ENCODE measurements around the gene GLYATL2. TPM values are rescaled to one million over a fixed set of nuclear protein-coding genes. Genes with fewer than 3 reads are reported as not detected.

GLYATL2 gene
- total RNA-seq, 2 donors from 2014 or later, result not detected

DNA sequence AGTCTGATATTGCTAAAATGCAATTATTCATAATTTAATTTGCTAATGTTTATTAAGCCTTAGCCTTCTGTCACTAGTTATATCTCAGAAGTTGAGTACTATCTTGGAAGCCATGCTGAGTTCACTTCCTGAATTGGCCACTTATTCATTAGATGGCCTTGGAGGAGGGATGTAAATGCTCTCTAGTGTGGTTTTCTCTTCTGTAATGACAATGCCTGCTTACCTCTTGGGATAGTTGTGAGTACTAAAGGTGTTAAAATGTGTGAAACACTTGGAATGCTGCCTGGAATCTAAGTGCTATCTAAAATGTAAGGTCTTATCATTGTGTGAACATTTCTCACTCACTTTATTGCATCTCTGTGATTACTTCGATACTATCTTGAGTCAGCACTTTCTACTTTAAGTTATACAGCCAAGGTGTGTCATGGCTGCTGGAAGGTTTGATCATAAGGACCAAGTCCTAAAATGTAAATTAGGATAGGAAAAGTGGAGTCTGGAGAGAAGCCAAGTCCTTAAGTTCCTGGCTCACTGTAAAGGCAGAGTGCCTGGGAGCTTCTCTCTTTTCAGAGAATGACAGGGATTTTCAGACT lies 12.4 kb downstream of the GLYATL2 start:
- no peaks in the 10 kb centered on the region for H3K36me3 Mint-ChIP-seq
- no peak for DNase-seq (ENCODE audit: low spot score)

DNA sequence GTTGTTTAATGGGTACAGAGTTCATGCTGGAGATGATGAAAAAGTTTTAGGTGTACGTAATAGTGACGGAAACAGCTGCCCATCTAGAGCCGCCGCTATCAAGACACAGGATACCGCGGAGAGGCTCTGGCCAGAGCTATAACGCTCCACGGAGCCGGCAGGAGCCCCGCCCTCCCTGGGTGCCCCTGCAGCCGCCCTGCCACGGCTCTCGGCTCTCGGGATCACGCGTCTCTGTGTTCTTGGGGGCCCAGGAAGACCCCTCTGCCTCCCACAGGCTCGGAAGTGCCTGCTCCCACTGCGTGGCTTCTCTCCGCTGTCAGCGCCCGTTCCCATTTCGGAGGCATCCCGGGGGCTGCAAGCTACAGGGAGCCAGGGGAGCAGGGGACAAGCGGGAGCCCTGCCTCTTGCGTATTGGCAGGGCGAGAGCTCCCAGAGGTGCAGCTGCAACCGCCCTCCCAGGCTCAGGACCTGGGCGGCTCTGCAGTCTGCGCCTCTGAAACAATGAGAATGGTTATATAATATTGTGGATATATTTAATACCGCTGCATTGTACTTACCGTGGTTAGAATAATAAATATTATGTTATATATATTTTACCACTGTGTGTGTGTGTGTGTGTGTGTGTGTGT lies 13.7 kb downstream of the GLYATL2 start:
- no peak overlapping the region for H3K4me3 Mint-ChIP-seq
- no peaks in the 10 kb centered on the region for H3K9me3 Mint-ChIP-seq
- no peaks in the 10 kb centered on the region for H3K36me3 Mint-ChIP-seq
- no peak for DNase-seq (ENCODE audit: low spot score)
- no peaks in the 10 kb centered on the region for H3K4me1 Mint-ChIP-seq (ENCODE audit: low read depth in 2 of 2)
- no peak overlapping the region for H3K27ac Mint-ChIP-seq
- no peak for ATAC-seq
- H3K27me3 Mint-ChIP-seq, result no peaks in the 10 kb centered on the region

More for the DNA sequence above, 12.4 kb downstream of the GLYATL2 start:
- H3K4me1 Mint-ChIP-seq (ENCODE audit: low read depth in 2 of 2), result no peaks in the 10 kb centered on the region
- no peaks in the 10 kb centered on the region for H3K27me3 Mint-ChIP-seq
- no peak overlapping the region for H3K4me3 Mint-ChIP-seq
- H3K27ac Mint-ChIP-seq, result no peak overlapping the region
- peaks cover 3% of the 10 kb centered on the region for H3K9me3 Mint-ChIP-seq
- ATAC-seq, result no peak

DNA sequence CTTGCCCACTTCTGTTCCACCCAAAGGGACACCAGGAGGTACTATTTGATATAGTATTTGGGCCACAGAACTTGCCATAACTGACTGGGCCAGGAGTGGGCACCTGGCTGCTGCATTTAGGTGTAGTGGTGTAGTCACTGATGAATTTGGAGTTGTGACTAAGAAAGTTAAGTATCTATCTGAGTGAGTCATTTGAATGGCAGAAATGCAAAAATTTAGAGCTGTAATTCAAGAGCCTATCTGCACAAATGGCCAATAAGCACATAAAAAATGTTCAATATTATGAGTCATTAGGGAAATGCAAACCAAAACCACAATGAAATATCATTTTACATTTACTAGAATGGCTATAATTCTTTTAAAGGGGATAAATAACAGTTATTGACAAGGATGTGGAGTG lies 14.7 kb downstream of the GLYATL2 start:
- no peak overlapping the region for H3K4me3 Mint-ChIP-seq
- H3K4me1 Mint-ChIP-seq (ENCODE audit: low read depth in 2 of 2), result no peaks in the 10 kb centered on the region
- DNase-seq (ENCODE audit: low spot score) (no peak), ATAC-seq (no peak)
- H3K27me3 Mint-ChIP-seq, result no peaks in the 10 kb centered on the region
- peaks cover 4% of the 10 kb centered on the region for H3K9me3 Mint-ChIP-seq
- no peak overlapping the region for H3K27ac Mint-ChIP-seq
- no peaks in the 10 kb centered on the region for H3K36me3 Mint-ChIP-seq

DNA sequence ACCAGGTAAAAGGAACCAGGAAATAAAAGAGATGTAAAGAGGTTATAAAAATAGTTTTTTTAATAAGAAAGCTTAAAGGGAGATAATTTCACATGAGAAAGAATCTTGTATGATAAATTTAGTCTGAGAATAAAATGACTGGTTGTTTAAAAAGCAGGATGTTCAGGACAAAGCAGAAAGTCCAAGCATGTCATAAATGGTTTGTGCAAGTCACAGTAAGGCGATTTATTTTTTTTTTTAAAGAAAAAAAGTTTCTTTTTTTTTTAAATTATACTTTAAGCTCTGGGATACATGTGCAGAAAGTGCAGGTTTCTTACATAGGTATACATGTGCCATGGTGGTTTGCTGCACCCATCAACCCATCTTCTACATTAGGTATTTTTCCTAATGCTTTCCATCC lies 30.8 kb downstream of the GLYATL2 start:
- peaks cover 15% of the 10 kb centered on the region for H3K9me3 Mint-ChIP-seq
- H3K36me3 Mint-ChIP-seq, result peaks cover 14% of the 10 kb centered on the region
- H3K4me1 Mint-ChIP-seq (ENCODE audit: low read depth in 2 of 2), result no peaks in the 10 kb centered on the region
- no peak overlapping the region for H3K4me3 Mint-ChIP-seq
- H3K27me3 Mint-ChIP-seq, result peaks cover 5 to 23% of the 10 kb centered on the region in 2 donors
- H3K27ac Mint-ChIP-seq, result no peak overlapping the region
- ATAC-seq (no peak), DNase-seq (ENCODE audit: low spot score) (no peak)

DNA sequence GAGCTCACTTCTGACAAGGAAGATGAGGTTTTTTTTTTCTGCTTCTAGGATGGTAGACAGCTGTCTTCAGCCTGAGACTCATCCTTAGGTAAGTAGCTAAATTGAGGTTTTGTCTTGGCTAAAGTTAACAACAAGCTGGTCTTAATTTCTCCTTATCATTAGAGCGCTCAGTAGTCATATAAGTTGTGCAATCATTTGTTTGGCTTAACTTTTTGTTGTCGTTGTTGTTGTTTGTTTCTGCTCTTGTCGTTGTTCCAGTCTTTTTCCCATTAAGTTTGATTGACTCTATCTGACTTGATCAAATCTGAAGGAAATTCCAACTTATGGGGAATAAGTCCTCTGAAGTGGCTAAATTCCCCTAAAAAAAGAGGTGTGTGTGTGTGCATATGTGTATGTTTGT lies 33.0 kb downstream of the GLYATL2 start:
- Mint-ChIP-seq H3K4me3 (no peak overlapping the region), H3K27me3 (peaks cover 7 to 13% of the 10 kb centered on the region in 2 donors), H3K9me3 (peaks cover 9% of the 10 kb centered on the region), H3K4me1 (ENCODE audit: low read depth in 2 of 2) (no peaks in the 10 kb centered on the region), H3K36me3 (peaks cover 11% of the 10 kb centered on the region), H3K27ac (no peak overlapping the region)
- DNase-seq (ENCODE audit: low spot score), result no peak
- ATAC-seq, result no peak

DNA sequence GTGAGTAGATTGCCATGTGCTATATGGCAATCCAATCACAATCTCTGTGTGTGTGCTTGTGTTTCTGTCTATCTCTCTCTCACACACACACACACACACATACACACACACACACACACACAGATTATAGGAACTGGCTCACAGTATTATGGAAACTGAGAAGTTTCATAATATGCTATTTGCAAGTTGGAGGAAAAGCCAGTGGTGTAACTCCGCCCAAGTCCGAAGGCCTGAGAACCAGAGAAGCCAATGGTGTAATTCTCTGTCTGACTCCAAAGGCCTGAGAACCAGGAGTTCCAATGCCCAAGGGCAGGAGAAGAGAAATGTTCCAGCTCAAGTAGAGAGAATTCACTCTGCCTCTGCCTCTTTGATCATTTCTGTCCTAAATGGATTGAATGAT lies 37.2 kb downstream of the GLYATL2 start:
- Mint-ChIP-seq H3K27ac (no peak overlapping the region), H3K9me3 (peaks cover 4% of the 10 kb centered on the region), H3K27me3 (peaks cover 6 to 13% of the 10 kb centered on the region in 2 donors), H3K36me3 (peaks cover 6% of the 10 kb centered on the region), H3K4me3 (no peak overlapping the region), H3K4me1 (ENCODE audit: low read depth in 2 of 2) (no peaks in the 10 kb centered on the region)
- no peak for ATAC-seq
- DNase-seq (ENCODE audit: low spot score), result no peak

DNA sequence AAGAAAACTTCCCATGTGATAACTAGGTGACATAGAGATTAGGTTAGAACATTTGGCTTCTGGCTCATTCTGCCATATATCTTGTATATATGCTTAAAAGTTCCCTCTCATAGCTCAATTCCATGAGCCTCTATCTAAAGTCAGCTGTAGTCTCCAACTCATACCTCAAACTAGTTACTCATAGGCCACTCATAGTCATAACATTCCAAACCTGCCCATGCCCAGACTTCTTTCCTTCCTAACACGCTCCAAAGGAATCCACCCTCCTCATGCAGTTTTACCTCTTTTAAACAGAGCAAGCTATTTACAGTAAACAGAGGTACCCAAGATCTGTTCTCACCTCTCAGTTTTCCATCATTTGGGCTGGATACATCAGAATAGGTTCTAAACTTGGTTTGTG lies 39.4 kb downstream of the GLYATL2 start:
- no peak overlapping the region for H3K4me3 Mint-ChIP-seq
- peaks cover 4 to 16% of the 10 kb centered on the region in 2 donors for H3K27me3 Mint-ChIP-seq
- ATAC-seq, result no peak
- H3K36me3 Mint-ChIP-seq, result no peaks in the 10 kb centered on the region
- H3K9me3 Mint-ChIP-seq, result peaks cover 2% of the 10 kb centered on the region
- no peaks in the 10 kb centered on the region for H3K4me1 Mint-ChIP-seq (ENCODE audit: low read depth in 2 of 2)
- DNase-seq (ENCODE audit: low spot score), result no peak
- no peak overlapping the region for H3K27ac Mint-ChIP-seq

DNA sequence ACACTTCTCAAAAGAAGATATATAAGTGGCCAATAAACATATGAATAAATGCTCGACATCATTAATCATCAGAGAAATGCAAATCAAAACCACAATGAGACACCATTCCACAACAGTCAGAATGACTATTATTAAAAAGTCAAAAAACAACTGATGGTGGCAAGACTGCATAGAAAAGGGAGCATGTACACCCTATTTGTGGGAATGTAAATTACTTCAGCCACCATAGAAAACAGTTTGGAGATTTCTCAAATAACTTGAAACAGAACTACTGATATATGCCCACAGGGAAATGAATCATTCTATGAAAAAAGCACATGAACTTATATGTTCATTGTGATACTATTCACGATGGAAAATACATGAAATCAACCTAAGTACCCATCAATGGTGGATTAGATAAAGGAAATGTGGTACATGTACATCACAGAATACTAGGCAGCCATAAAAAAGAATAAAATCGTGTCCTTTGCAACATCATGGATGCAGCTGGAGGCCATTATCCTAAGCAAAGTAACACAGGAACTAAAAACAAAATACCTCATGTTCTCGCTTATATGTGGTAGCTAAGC lies 42.4 kb downstream of the GLYATL2 start:
- peaks cover 8% of the 10 kb centered on the region for H3K9me3 Mint-ChIP-seq
- no peaks in the 10 kb centered on the region for H3K36me3 Mint-ChIP-seq
- H3K27ac Mint-ChIP-seq, result no peak overlapping the region
- H3K4me1 Mint-ChIP-seq (ENCODE audit: low read depth in 2 of 2), result no peaks in the 10 kb centered on the region
- ATAC-seq, result no peak
- no peak for DNase-seq (ENCODE audit: low spot score)
- H3K27me3 Mint-ChIP-seq, result peaks cover 7 to 30% of the 10 kb centered on the region in 2 donors
- H3K4me3 Mint-ChIP-seq, result no peak overlapping the region

DNA sequence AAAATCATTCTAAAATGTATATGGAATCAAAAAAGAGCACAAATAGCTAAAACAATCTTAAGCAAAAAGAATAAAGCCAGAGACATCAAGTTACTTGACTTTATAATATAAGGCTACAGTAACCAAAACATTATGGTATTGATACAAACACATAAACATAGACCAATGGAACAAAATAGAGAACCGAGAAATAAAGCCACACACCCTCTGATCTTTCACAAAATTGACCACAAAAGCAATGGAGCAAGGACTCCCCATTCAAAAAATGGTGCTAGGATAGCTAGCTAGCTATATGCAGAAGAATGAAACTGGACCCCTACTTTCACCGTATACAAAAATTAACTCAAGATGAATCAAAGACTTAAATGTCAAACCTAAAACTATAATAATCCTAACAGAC lies 43.2 kb downstream of the GLYATL2 start:
- ATAC-seq, result no peak
- H3K4me3 Mint-ChIP-seq, result no peak overlapping the region
- peaks cover 8% of the 10 kb centered on the region for H3K9me3 Mint-ChIP-seq
- H3K36me3 Mint-ChIP-seq, result no peaks in the 10 kb centered on the region
- H3K27ac Mint-ChIP-seq, result no peak overlapping the region
- peaks cover 9 to 30% of the 10 kb centered on the region in 2 donors for H3K27me3 Mint-ChIP-seq
- DNase-seq (ENCODE audit: low spot score), result no peak
- no peaks in the 10 kb centered on the region for H3K4me1 Mint-ChIP-seq (ENCODE audit: low read depth in 2 of 2)

DNA sequence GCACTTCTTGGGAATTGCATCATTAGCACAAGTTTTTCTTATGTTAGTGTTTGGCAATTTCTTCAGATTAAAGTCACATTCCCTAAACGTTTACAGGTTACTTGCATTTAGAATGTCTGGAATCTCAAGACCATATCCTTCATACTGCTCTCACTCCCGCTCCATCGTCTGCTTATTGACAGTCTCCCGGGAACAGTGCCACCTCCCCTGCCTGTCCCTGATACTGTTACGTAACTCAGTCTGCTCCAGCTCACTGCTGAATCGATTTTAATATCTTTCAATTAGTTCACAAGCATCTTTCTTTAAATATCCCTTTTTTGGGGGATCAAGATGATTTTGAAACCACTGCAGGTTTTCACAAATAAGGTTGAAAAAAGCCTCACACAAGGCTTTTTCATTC lies 48.2 kb downstream of the GLYATL2 start:
- Mint-ChIP-seq H3K27ac (no peak overlapping the region), H3K4me1 (ENCODE audit: low read depth in 2 of 2) (no peaks in the 10 kb centered on the region), H3K36me3 (no peaks in the 10 kb centered on the region), H3K9me3 (peaks cover 5% of the 10 kb centered on the region), H3K4me3 (no peak overlapping the region), H3K27me3 (peaks cover 8 to 22% of the 10 kb centered on the region in 2 donors)
- ATAC-seq (no peak), DNase-seq (ENCODE audit: low spot score) (no peak)

DNA sequence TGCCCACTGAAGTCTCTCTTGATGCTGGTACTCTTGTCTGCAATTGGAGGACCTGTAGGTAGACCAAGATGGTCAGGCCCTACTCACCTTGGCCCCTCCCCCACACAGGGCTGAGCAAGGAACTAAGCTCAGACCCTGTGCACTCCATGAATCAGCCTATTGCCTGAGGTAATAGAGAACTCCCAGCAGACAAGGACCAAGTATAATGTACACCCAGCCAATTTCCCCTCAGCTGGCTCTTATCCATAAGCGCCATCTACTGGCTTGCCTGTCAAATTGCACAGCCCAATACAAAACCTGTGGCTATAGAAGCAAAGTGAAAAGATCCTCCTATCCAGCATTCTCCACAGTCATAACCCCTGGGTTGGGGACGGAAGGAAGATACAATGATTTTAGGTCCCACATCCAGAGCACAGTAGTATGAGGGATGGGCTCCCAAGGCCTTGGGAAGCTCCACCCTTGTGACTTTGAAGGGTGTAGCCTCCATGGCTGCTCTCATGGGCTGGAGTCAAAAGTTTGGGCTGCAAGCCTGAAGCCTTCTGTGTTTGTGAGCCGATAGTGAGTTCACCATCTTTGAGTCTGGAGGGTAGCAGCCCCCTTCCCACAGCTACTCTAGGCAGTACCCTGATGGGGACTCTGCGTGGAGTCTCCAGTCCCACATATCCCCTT lies 56.0 kb downstream of the GLYATL2 start:
- H3K27me3 Mint-ChIP-seq, result peaks cover 0 to 5% of the 10 kb centered on the region in 2 donors

DNA sequence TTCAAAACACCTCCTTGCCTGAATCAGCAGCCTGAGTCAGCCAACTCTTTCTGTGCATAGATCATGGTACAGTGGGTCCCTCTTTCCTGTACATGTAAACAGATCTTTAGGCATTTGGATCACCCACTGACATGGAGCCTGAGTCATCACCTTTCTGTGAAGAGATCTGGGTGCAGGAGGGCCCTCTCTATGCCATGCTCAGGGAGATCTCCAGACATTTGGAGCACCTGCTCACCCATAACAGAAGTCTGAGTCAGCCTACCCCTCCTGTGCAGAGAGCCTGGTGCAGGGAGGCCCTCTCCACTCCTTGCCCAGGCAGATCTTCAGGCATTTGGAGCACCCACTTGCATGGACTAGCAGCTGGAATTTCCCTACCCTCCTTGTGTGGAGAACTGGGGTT lies 56.6 kb downstream of the GLYATL2 start:
- Mint-ChIP-seq H3K9me3 (no peaks in the 10 kb centered on the region), H3K36me3 (no peaks in the 10 kb centered on the region), H3K27ac (no peak overlapping the region), H3K4me1 (ENCODE audit: low read depth in 2 of 2) (no peaks in the 10 kb centered on the region), H3K4me3 (no peak overlapping the region), H3K27me3 (peaks cover 0 to 6% of the 10 kb centered on the region in 2 donors)
- DNase-seq (ENCODE audit: low spot score), result no peak
- peak in 1 of 2 donors; percentile 20 for ATAC-seq

More for the DNA sequence above, 56.0 kb downstream of the GLYATL2 start:
- no peaks in the 10 kb centered on the region for H3K4me1 Mint-ChIP-seq (ENCODE audit: low read depth in 2 of 2)
- H3K27ac Mint-ChIP-seq, result no peak overlapping the region
- H3K36me3 Mint-ChIP-seq, result no peaks in the 10 kb centered on the region
- ATAC-seq, result peak; percentile 66 to 70
- no peak for DNase-seq (ENCODE audit: low spot score)
- H3K4me3 Mint-ChIP-seq, result no peak overlapping the region
- no peaks in the 10 kb centered on the region for H3K9me3 Mint-ChIP-seq

DNA sequence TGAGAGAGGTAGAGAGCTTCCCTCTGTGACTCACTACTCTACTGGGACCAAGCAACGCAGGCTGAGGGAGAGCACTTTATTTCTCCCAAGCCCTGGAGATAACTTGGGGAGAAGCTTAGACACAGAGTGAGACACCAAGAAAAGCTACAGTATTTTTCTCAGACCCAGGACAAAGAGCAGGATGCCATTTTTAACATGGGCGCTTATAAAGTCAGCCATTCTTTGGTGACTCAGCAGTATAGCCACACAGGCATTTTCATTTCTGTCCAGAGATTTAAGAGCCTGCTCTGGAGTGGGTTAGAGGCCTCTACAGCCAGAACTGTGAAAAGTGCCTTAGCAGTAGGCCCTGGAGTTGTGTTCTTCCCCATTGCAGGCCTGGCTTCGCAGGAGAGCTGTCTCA lies 57.8 kb downstream of the GLYATL2 start:
- Mint-ChIP-seq H3K9me3 (no peaks in the 10 kb centered on the region), H3K4me1 (ENCODE audit: low read depth in 2 of 2) (no peaks in the 10 kb centered on the region), H3K36me3 (no peaks in the 10 kb centered on the region), H3K4me3 (no peak overlapping the region), H3K27me3 (peaks cover 0 to 6% of the 10 kb centered on the region in 2 donors), H3K27ac (no peak overlapping the region)
- ATAC-seq (no peak), DNase-seq (ENCODE audit: low spot score) (no peak)

DNA sequence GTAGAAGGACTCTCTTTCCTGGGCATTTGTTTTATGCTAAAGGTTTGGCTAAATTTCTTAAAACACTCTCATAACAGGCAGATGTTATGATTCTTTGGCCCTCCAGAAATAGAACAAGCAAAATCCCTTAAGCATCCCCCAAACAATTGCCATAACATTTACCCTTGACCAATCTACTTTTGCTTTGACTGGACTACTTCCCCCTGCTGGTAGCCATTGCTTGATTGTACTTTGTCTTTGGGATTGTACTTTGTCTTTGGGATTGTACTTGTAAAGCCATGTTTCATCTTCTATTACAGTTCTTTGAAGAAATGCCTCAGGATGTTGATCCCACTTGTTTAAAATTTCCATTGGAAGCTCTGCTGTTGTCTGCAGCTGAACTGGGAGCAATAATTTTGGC lies 59.5 kb downstream of the GLYATL2 start:
- H3K4me3 Mint-ChIP-seq, result no peak overlapping the region
- peaks cover 0 to 2% of the 10 kb centered on the region in 2 donors for H3K27me3 Mint-ChIP-seq
- no peak overlapping the region for H3K27ac Mint-ChIP-seq
- no peaks in the 10 kb centered on the region for H3K9me3 Mint-ChIP-seq
- DNase-seq (ENCODE audit: low spot score) (no peak), ATAC-seq (no peak)
- H3K4me1 Mint-ChIP-seq (ENCODE audit: low read depth in 2 of 2), result no peaks in the 10 kb centered on the region
- no peaks in the 10 kb centered on the region for H3K36me3 Mint-ChIP-seq

Data from natural killer cell treated with Interleukin-12 subunit alpha and Interleukin-12 subunit beta and Interleukin-15 and Interleukin-18, amount 100 ng/mL, for 72 hours (primary cell).